ENCODE measurements around the gene SEMA5A. TPM values are rescaled to one million over a fixed set of nuclear protein-coding genes. Genes with fewer than 3 reads are reported as not detected.

SEMA5A gene
- total RNA-seq, 4 donors from 2014 or later, result 15.0 to 81.0 (median 52.9) TPM

DNA sequence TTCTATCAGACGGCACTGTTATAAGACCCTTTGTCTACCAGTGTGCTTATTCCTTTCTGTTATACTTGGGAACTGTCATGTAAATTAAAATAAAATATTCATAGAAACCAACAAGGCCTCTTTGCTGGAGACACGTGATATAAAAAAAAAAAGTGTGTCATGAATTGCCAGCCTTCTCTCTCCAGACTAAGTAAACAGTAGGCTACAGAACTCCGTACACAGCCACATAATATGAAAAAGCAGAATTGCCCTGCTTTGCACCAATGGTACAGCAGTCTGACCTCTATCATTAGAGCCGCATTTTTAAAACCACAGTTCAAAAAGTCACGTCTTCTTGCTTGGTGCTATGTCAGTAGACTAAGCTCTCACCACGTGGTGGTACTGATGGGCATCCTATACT lies 231.3 kb downstream of the SEMA5A start:
- WGBS, 2 donors (ENCODE audit: low coverage in 1 of 2), result 74 to 80% methylated on average over 4 to 6 of the region's 6 CpGs
- in situ Hi-C loops (cut with MboI; ENCODE audit: low pct_ligation_motif_present in 1 of 4, low pct_unique_long_range_greater_than_20kb in 1 of 4, low sequenced_read_pairs in 3 of 4), result no loop called here
- intact Hi-C loops (cut with DNase I; ENCODE audit: low total_unique reads), result no loop called here
- DNase-seq, result no peak
- TF ChIP-seq POLR2AphosphoS5 (IDR thresholded peaks at IDR 0.05), result no peak
- TF ChIP-seq, protein P1, sequence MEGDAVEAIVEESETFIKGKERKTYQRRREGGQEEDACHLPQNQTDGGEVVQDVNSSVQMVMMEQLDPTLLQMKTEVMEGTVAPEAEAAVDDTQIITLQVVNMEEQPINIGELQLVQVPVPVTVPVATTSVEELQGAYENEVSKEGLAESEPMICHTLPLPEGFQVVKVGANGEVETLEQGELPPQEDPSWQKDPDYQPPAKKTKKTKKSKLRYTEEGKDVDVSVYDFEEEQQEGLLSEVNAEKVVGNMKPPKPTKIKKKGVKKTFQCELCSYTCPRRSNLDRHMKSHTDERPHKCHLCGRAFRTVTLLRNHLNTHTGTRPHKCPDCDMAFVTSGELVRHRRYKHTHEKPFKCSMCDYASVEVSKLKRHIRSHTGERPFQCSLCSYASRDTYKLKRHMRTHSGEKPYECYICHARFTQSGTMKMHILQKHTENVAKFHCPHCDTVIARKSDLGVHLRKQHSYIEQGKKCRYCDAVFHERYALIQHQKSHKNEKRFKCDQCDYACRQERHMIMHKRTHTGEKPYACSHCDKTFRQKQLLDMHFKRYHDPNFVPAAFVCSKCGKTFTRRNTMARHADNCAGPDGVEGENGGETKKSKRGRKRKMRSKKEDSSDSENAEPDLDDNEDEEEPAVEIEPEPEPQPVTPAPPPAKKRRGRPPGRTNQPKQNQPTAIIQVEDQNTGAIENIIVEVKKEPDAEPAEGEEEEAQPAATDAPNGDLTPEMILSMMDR (IDR thresholded peaks at IDR 0.05), result no peak
- no peak for TF ChIP-seq POLR2A (IDR thresholded peaks at IDR 0.05)
- TF ChIP-seq EP300 (IDR thresholded peaks at IDR 0.05; ENCODE audit: low read depth), result no peak
- H3K27ac ChIP-seq, result no peak overlapping the region
- H3K36me3 ChIP-seq, result no peaks in the 10 kb centered on the region
- no peaks in the 10 kb centered on the region for H3K27me3 ChIP-seq
- H3K9me3 ChIP-seq, result no peaks in the 10 kb centered on the region
- no peaks in the 10 kb centered on the region for H3K4me1 ChIP-seq
- no peak overlapping the region for H3K4me3 ChIP-seq

DNA sequence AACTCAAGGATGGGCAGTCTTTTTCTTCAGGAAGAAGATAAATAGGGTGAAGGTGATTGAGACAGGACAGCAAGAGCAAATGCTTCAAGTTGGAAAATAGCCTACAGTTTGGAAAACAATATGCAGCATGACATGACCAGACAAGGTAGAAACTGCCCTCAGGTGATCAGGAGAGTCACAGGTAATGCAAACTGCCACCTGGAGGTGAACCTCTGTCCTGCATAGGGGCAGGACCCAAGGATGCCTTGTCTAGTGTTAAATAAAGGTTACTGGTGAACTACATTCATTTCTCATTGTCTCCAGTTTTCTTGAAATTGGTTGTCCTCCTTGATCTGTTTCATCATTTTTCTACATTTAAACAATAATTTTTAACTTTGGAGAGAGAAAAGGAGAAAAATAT lies 232.1 kb downstream of the SEMA5A start:
- Histone ChIP-seq H3K4me3 (no peak overlapping the region), H3K27ac (no peak overlapping the region), H3K27me3 (no peaks in the 10 kb centered on the region), H3K9me3 (no peaks in the 10 kb centered on the region), H3K4me1 (no peaks in the 10 kb centered on the region), H3K36me3 (no peaks in the 10 kb centered on the region)
- in situ Hi-C loops (cut with MboI; ENCODE audit: low pct_ligation_motif_present in 1 of 4, low pct_unique_long_range_greater_than_20kb in 1 of 4, low sequenced_read_pairs in 3 of 4) (no loop called here), intact Hi-C loops (cut with DNase I; ENCODE audit: low total_unique reads) (no loop called here)
- no peak for DNase-seq
- TF ChIP-seq EP300 (IDR thresholded peaks at IDR 0.05; ENCODE audit: low read depth) (no peak), POLR2A (IDR thresholded peaks at IDR 0.05) (no peak), POLR2AphosphoS5 (IDR thresholded peaks at IDR 0.05) (no peak)
- TF ChIP-seq, protein P1 (IDR thresholded peaks at IDR 0.05), result no peak

DNA sequence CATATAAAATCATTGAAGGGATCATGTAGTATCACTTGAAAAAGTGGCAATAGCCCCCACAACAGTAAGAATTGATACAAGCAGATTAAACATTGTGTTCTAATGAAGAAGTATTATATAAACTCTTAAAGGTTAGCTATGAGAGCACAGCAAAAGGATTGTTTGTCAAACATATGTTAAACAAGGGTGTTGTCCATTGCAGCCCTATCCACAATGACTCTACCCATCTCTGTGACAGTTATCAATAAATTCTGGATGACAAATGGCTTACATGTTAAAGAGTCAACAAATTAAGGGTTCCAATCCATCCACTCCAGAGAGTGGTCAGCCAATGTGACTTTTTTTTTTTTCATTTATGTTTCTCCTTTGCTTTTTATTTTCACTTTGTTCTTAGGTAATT lies 238.7 kb downstream of the SEMA5A start:
- DNase-seq, result no peak
- H3K36me3 ChIP-seq, result no peaks in the 10 kb centered on the region
- H3K4me3 ChIP-seq, result no peak overlapping the region
- H3K27ac ChIP-seq, result no peak overlapping the region
- intact Hi-C loops (cut with DNase I; ENCODE audit: low total_unique reads) (no loop called here), in situ Hi-C loops (cut with MboI; ENCODE audit: low pct_ligation_motif_present in 1 of 4, low pct_unique_long_range_greater_than_20kb in 1 of 4, low sequenced_read_pairs in 3 of 4) (no loop called here)
- no peaks in the 10 kb centered on the region for H3K9me3 ChIP-seq
- H3K4me1 ChIP-seq, result no peaks in the 10 kb centered on the region
- H3K27me3 ChIP-seq, result no peaks in the 10 kb centered on the region
- TF ChIP-seq POLR2A (IDR thresholded peaks at IDR 0.05) (no peak), POLR2AphosphoS5 (IDR thresholded peaks at IDR 0.05) (no peak), EP300 (IDR thresholded peaks at IDR 0.05; ENCODE audit: low read depth) (no peak)
- TF ChIP-seq, protein P1 (IDR thresholded peaks at IDR 0.05), result no peak

DNA sequence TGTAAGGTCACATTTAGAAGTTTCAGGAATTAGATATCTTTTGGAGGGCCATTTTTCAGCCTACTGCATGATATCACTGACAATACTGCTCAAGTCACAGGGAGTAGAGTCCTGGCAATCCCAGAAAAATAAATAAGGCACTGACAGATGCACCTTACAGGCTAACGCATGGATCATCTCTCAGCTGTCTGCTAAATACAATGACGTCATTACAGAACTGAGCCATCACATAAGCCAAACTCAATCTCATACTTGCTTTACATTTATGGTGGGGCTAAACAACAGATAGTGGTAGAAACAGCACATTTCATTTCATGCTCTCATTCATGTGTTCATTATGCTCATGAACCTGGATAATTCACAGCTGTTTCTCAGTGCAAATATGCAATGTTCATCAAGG lies 243.7 kb downstream of the SEMA5A start:
- intact Hi-C loops (cut with DNase I; ENCODE audit: low total_unique reads), result no loop called here
- TF ChIP-seq EP300 (IDR thresholded peaks at IDR 0.05; ENCODE audit: low read depth) (no peak), POLR2AphosphoS5 (IDR thresholded peaks at IDR 0.05) (no peak), POLR2A (IDR thresholded peaks at IDR 0.05) (no peak)
- TF ChIP-seq, protein P1 (IDR thresholded peaks at IDR 0.05), result no peak
- 90% methylated on average over 2 of the region's 2 CpGs; no CpG with 5 or more reads in 1 of the 2 donors for WGBS, 2 donors (ENCODE audit: low coverage in 1 of 2)
- no peaks in the 10 kb centered on the region for H3K4me1 ChIP-seq
- no peak overlapping the region for H3K4me3 ChIP-seq
- no peaks in the 10 kb centered on the region for H3K27me3 ChIP-seq
- in situ Hi-C loops (cut with MboI; ENCODE audit: low pct_ligation_motif_present in 1 of 4, low pct_unique_long_range_greater_than_20kb in 1 of 4, low sequenced_read_pairs in 3 of 4), result no loop called here
- H3K27ac ChIP-seq, result no peak overlapping the region
- H3K9me3 ChIP-seq, result no peaks in the 10 kb centered on the region
- H3K36me3 ChIP-seq, result no peaks in the 10 kb centered on the region
- no peak for DNase-seq
